Coronary artery (tissue), 2 donors: ENCODE data around the gene CACNA1G.

ENCODE experiments used
- DNase-seq: peaks from one replicate; pipeline ENCODE4 v3.0.0-alpha.2; 2017; ENCODE audit warnings: low spot score
- H3K27ac ChIP-seq, 2 donors: fragments of 200-600 bp; sonication (generic); one replicate each; pipeline ENCODE4 v1.5.1; 2016 to 2019
- H3K4me3 ChIP-seq: fragments of 200-600 bp; sonication (generic); 2 replicates; pipeline ENCODE4 v1.5.1; 2016; ENCODE audit warnings: mild to moderate bottlenecking, moderate library complexity
- TF ChIP-seq, protein P1 (sequence below): fragments of 200-600 bp; sonication (generic); IDR thresholded peaks from one replicate; pipeline ENCODE4 v1.5.1; 2019; ENCODE audit warnings: antibody characterized with exemption

Gene CACNA1G

GRCh38 chr17:50560931-50561745 is 623 bp downstream of the CACNA1G start:
- Histone ChIP-seq H3K4me3 (peak overlapping the region; percentile 72), H3K27ac (no peak overlapping the region)
- TF ChIP-seq, protein P1, sequence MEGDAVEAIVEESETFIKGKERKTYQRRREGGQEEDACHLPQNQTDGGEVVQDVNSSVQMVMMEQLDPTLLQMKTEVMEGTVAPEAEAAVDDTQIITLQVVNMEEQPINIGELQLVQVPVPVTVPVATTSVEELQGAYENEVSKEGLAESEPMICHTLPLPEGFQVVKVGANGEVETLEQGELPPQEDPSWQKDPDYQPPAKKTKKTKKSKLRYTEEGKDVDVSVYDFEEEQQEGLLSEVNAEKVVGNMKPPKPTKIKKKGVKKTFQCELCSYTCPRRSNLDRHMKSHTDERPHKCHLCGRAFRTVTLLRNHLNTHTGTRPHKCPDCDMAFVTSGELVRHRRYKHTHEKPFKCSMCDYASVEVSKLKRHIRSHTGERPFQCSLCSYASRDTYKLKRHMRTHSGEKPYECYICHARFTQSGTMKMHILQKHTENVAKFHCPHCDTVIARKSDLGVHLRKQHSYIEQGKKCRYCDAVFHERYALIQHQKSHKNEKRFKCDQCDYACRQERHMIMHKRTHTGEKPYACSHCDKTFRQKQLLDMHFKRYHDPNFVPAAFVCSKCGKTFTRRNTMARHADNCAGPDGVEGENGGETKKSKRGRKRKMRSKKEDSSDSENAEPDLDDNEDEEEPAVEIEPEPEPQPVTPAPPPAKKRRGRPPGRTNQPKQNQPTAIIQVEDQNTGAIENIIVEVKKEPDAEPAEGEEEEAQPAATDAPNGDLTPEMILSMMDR: no peak
- DNase-seq: no peak

DNA sequence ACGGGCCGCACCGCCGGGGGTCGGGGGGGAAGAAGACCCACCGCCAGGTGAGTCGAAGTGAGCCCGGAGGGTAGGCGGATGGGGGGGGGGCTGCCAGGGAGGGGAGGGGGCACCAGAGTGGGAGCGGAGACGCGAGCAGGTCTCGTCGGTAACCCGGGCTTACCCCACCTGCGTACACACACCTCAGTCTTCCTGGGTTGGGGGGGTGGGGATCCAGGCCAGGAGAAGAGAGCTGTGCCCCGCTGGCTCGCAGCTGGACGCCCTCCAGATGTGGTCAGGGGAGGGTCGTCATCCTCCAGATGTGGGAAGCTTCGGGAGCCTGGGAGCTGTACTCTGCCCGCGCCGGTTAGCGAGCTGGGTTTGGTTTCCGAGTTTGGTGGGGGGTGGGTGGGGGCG is 1.2 kb downstream of the CACNA1G start:
- TF ChIP-seq, protein P1: no peak
- no peak for DNase-seq
- no peak overlapping the region for H3K27ac ChIP-seq
- H3K4me3 ChIP-seq: peak overlapping the region; percentile 72

DNA sequence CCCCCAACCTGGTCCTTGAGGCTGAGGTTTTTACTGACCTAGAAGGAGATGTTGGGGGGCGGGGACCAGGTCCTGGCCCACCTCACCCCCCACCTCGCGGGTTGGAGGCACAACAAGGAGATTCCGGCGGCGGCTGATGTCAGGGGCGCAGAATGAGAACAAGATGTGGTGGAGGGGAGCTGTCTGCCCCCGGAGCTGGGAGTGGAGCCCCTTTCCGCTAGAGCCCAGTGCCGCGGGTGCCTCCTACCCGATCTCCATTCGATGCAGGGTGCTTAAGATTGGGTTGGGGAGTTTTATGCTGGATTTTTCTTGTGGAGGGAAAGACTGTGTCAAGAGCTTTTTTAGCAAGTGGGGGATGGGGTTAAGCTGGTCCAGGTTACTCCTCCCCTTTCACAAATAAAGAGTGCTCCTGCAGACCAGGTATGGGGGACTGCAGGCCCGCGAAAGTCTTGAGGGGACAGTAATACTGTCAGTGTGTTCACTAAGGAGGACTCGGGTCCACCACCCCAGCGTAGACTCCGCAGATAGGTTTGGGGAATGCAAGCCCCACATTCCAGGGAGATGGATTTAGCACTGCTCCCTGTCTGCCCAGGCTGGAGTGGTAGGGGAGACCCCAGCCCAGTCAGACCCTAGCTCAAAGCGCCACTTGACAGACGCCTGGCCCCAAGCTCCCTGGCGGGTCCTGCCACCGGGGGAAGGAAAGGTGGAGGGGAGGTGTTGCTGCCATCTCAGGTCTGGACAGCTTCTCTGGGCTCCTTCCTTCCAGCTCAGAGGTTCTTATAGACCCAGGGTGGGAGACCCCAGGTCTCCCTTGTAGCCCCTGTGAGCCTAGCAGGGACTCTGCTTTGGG is 2.0 kb downstream of the CACNA1G start:
- DNase-seq: no peak
- TF ChIP-seq, protein P1: no peak
- Histone ChIP-seq H3K4me3 (no peak overlapping the region), H3K27ac (no peak overlapping the region)

DNA sequence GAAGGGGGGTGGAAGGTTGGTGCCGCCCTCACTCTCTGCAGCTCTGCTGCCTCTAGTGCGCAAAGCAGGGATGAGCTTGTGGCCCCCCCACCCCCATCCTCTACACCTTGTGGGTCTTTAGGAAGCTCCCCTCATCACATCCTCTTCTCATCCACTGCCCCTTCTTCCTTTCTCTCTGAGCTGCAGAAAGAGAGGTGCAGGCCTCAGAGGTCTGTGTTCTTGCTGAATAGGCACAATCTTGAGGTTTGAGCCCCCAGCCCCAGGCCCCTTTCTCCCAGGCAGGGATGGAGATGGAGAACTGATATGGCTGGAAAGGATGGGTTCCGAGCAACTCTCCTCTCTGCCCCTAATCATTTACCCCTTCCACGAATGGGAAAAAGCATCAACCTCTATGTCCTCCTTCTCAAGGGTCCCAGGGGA is 2.6 kb downstream of the CACNA1G start:
- Histone ChIP-seq H3K4me3 (no peak overlapping the region), H3K27ac (no peak overlapping the region)
- DNase-seq: no peak
- TF ChIP-seq, protein P1: no peak

DNA sequence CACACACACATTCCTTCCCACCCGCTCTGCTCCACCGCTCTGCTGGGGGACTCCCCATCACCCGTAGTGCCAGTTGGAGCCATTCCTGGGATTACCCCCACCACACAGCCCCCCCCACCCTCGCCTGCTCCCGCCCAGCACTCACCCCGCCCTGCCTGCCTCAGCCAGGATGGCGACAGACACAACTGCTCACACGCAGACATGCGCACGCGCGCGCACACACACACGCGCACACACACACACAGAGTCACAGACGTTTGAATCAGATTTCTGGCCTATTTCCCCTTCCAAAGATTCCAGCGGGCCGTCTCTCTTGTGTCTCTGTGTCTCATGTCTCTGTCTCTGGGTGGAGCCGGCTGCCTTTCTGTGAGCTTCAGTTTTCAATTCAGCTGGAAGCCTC is 4.4 kb downstream of the CACNA1G start:
- TF ChIP-seq, protein P1: no peak
- Histone ChIP-seq H3K27ac (peak overlapping the region in 1 of 2 donors; percentile 64), H3K4me3 (peak overlapping the region; percentile 58)
- DNase-seq: no peak

DNA sequence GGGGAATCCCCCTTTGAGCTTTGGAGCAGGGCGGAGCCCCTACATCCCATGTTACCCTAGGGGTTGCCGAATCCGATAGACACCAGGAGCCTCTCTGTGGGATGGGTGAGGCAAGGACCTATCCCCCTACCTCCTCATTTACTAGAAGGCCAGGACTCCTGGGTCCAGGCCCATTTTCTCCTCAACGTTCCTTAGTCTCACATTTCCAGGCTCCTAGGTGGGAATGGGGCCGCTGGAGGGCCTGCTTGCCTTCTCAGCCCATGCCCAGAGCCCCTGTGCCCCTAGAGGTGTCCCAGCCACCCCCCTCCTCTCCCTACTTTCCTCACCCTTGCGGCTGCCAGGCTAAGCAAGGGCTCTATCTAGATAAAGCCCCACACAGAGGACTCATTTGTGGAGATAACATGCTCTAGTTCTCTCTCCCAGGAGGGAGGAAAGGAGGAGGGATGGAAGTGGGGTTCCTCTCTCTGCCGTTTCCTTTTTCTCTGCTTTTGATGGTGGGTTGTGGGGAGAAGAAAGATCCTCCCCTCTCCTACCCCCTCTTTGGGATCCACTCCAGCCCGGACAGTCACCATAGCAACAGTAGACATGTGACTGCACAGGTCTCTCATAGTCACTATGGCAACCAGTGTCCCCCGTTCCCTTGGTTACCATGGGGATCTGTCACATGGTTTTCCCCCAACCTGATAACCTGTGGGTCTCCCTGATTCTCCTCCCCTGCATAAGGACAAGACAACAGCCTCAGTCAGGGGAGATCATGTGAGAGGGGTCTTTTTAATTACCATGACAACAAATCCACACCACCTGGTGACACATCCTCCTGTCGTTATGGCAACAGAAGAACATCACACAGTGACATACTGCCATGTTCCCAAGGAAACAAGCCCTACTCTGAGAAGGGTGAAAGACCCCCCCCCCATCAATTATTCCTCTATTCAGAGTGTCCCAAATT is 5.2 kb downstream of the CACNA1G start:
- Histone ChIP-seq H3K27ac (no peak overlapping the region), H3K4me3 (peak overlapping the region; percentile 58)
- no peak for DNase-seq
- TF ChIP-seq, protein P1: no peak
